Kidney epithelial cell (primary cell): Measurements from ENCODE around the gene GRM5. TPM values are rescaled to one million over a fixed set of nuclear protein-coding genes. Genes with fewer than 3 reads are reported as not detected.
"Not testable (repeated sequence)": the region's sequence is repeated elsewhere in the genome, so short reads cannot be mapped to it uniquely, and the experiment has no call there.

Source experiments
- DNase-seq: peaks from one replicate; pipeline ENCODE4 v3.0.0-alpha.2; 2010; ENCODE audit warnings: low read depth
- H3K27me3 ChIP-seq: 2 replicates; pipeline ENCODE4 v1.6.0; 2011; ENCODE audit warnings: low read length; ENCODE audit not compliant: control insufficient read depth, insufficient read depth
- H3K36me3 ChIP-seq: 2 replicates; pipeline ENCODE4 v1.5.1; 2011; ENCODE audit warnings: low read length; ENCODE audit not compliant: control insufficient read depth, insufficient read depth
- H3K4me3 ChIP-seq: 2 replicates; pipeline ENCODE4 v1.5.1; 2011; ENCODE audit warnings: low read depth, mild to moderate bottlenecking, control low read depth, low read length
- total RNA-seq: library from RNA; depleted of rRNA; stranded (reverse); fragments of >200 nt; gene quantifications from 2 replicates; pipeline ENCODE4 v1.2.3, GENCODE V29; 2015
- TF ChIP-seq, protein P1 (sequence below): IDR thresholded peaks from 2 replicates; pipeline ENCODE4 v1.5.1; 2011; ENCODE audit warnings: mild to moderate bottlenecking, moderate library complexity, low read length, control low read depth, inconsistent platforms; ENCODE audit not compliant: insufficient read depth, poor library complexity, severe bottlenecking

The GRM5 gene
- total RNA-seq, 1 donor from 2014 or later = 0.17 TPM

GRCh38 chr11:88909500-88909899 is 156.3 kb downstream of the GRM5 start:
- DNase-seq = no peak
- TF ChIP-seq, protein P1, sequence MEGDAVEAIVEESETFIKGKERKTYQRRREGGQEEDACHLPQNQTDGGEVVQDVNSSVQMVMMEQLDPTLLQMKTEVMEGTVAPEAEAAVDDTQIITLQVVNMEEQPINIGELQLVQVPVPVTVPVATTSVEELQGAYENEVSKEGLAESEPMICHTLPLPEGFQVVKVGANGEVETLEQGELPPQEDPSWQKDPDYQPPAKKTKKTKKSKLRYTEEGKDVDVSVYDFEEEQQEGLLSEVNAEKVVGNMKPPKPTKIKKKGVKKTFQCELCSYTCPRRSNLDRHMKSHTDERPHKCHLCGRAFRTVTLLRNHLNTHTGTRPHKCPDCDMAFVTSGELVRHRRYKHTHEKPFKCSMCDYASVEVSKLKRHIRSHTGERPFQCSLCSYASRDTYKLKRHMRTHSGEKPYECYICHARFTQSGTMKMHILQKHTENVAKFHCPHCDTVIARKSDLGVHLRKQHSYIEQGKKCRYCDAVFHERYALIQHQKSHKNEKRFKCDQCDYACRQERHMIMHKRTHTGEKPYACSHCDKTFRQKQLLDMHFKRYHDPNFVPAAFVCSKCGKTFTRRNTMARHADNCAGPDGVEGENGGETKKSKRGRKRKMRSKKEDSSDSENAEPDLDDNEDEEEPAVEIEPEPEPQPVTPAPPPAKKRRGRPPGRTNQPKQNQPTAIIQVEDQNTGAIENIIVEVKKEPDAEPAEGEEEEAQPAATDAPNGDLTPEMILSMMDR = no peak

GRCh38 chr11:88901436-88901835 is 164.3 kb downstream of the GRM5 start:
- DNase-seq, H3K4me3 ChIP-seq, H3K36me3 ChIP-seq: not testable (repeated sequence)

More at GRCh38 chr11:88909500-88909899, 156.3 kb downstream of the GRM5 start:
- Histone ChIP-seq H3K36me3 (no peaks in the 10 kb centered on the region), H3K4me3 (no peak overlapping the region), H3K27me3 (no peaks in the 10 kb centered on the region)

DNA sequence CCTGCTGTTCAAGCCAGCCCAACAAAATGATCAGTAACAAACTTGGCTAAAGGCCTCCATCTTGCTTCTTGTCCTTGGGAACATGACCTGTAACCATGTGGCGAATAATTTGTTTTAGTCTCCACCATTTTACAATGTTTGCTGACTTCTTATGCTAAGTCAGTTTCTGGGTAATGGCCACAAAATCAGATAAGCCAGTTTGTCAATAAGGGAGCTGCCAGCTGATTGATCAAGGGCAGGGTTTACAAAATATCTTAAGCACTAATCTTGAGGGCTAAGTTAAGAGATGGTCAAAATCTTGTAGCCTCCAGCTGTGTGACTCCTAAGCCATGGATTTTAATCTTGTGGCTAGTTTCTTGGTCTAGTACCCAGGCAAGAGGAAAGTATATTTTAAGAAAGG is 176.9 kb downstream of the GRM5 start:
- H3K4me3 ChIP-seq, H3K27me3 ChIP-seq, H3K36me3 ChIP-seq, DNase-seq: not testable (repeated sequence)

More at GRCh38 chr11:88901436-88901835, 164.3 kb downstream of the GRM5 start:
- not testable (repeated sequence) for H3K27me3 ChIP-seq

GRCh38 chr11:88886796-88887195 is 179.0 kb downstream of the GRM5 start:
- TF ChIP-seq, protein P1 = no peak
- H3K36me3 ChIP-seq = no peaks in the 10 kb centered on the region
- H3K4me3 ChIP-seq = no peak overlapping the region
- H3K27me3 ChIP-seq = no peaks in the 10 kb centered on the region
- no peak for DNase-seq

DNA sequence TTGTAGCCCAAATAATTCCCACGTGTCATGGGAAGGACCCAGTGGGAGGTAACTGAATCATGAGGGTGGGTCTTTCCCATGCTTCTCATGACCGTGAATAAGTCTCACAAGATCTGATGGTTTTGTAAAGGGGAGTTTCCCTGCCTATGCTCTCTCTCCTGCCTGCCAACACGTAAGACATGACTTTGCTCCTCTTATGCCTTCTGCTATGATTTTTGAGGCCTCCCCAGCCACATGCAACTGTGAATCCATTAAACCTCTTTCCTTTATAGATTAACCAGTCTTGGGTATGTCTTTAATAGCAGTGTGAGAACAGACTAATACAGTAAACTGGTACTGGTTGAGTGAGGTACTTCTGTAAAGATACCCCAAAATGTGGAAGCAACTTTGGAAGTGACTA is 183.0 kb downstream of the GRM5 start:
- not testable (repeated sequence) for H3K27me3 ChIP-seq, DNase-seq

GRCh38 chr11:88861618-88862017 is 204.2 kb downstream of the GRM5 start:
- no peak for DNase-seq

More for the DNA sequence above, 183.0 kb downstream of the GRM5 start:
- not testable (repeated sequence) for H3K36me3 ChIP-seq, H3K4me3 ChIP-seq

DNA sequence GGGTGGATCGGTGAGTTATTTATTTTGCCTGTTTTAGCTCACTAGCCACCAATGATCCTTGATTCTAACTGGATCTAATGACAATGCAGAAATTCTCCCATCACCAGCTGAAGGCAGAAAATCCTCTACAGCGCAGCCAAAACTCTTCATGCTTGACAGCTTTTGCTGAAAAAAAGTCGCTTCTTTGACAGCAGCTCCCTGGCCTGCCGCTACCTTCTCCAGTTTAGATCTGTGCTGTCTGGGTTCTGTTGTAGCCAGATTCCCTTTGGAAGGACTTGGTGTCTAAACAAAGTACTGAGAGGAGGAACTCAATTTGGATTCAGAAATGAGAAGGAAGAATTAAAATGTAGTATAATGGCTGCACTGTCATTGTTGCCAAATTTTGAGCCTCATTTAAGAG is 205.4 kb downstream of the GRM5 start:
- H3K36me3 ChIP-seq, H3K27me3 ChIP-seq, H3K4me3 ChIP-seq, DNase-seq: not testable (repeated sequence)

More at GRCh38 chr11:88861618-88862017, 204.2 kb downstream of the GRM5 start:
- TF ChIP-seq, protein P1 = no peak
- Histone ChIP-seq H3K36me3 (no peaks in the 10 kb centered on the region), H3K27me3 (no peaks in the 10 kb centered on the region), H3K4me3 (no peak overlapping the region)

- DNase-seq, H3K36me3 ChIP-seq: not testable (repeated sequence)
These were observed 211.8 kb downstream of the GRM5 start for GRCh38 chr11:88853963-88854362.

GRCh38 chr11:88851547-88851946 is 214.2 kb downstream of the GRM5 start:
- H3K27me3 ChIP-seq, H3K36me3 ChIP-seq, H3K4me3 ChIP-seq, DNase-seq: not testable (repeated sequence)

More at GRCh38 chr11:88853963-88854362, 211.8 kb downstream of the GRM5 start:
- H3K27me3 ChIP-seq, H3K4me3 ChIP-seq: not testable (repeated sequence)

GRCh38 chr11:88849773-88850172 is 216.0 kb downstream of the GRM5 start:
- H3K27me3 ChIP-seq, DNase-seq, H3K36me3 ChIP-seq, H3K4me3 ChIP-seq: not testable (repeated sequence)
